Astrocyte (in vitro differentiated cells and primary cell): Measurements from ENCODE around the gene TFEC. TPM values are rescaled to one million over a fixed set of nuclear protein-coding genes. Genes with fewer than 3 reads are reported as not detected.
A peak's percentile ranks its signal among the peaks of the same experiment; 100 is the strongest.

Experiments
- DNase-seq: peaks from one replicate; pipeline ENCODE4 v3.0.0-alpha.2; 2010; ENCODE audit warnings: low read depth
- FAIRE-seq: peaks from 2 replicates; lab custom pipeline; 2011; peaks lifted over from hg19 to GRCh38; lab: Jason Lieb, UNC
- H2AFZ ChIP-seq: 2 replicates; pipeline ENCODE4 v1.6.0; 2012; ENCODE audit warnings: low read depth, low read length, inconsistent platforms
- H3K27ac ChIP-seq: 2 replicates; pipeline ENCODE4 v1.5.1; 2011; ENCODE audit warnings: low read depth, low read length, inconsistent platforms
- H3K27me3 ChIP-seq: 2 replicates; pipeline ENCODE4 v1.6.0; 2011; ENCODE audit warnings: low read length, inconsistent platforms; ENCODE audit not compliant: insufficient read depth
- H3K36me3 ChIP-seq: 2 replicates; pipeline ENCODE4 v1.5.1; 2011; ENCODE audit warnings: low read length, inconsistent platforms; ENCODE audit not compliant: insufficient read depth
- H3K4me1 ChIP-seq: 2 replicates; pipeline ENCODE4 v1.5.1; 2011; ENCODE audit warnings: low read length, inconsistent platforms; ENCODE audit not compliant: insufficient read depth
- H3K4me2 ChIP-seq: 2 replicates; pipeline ENCODE4 v1.6.0; 2012; ENCODE audit warnings: low read length, inconsistent platforms
- H3K4me3 ChIP-seq: 2 replicates; pipeline ENCODE4 v1.5.1; 2011; ENCODE audit warnings: low read depth, mild to moderate bottlenecking, low read length, inconsistent platforms; ENCODE audit not compliant: insufficient read depth
- H3K79me2 ChIP-seq: 2 replicates; pipeline ENCODE4 v1.6.0; 2012; ENCODE audit warnings: mild to moderate bottlenecking, low read length, inconsistent platforms; ENCODE audit not compliant: insufficient read depth
- H3K9ac ChIP-seq: 2 replicates; pipeline ENCODE4 v1.6.0; 2012; ENCODE audit warnings: mild to moderate bottlenecking, low read length, inconsistent platforms
- H3K9me3 ChIP-seq: 2 replicates; pipeline ENCODE4 v1.5.1; 2012; ENCODE audit warnings: low read depth, mild to moderate bottlenecking, low read length, inconsistent platforms; ENCODE audit not compliant: insufficient read depth
- H4K20me1 ChIP-seq: 2 replicates; pipeline ENCODE4 v1.6.0; 2012; ENCODE audit warnings: low read length, inconsistent platforms; ENCODE audit not compliant: insufficient read depth
- H3K27ac Mint-ChIP-seq: one replicate; pipeline ENCODE4 v1.8.0; 2021; ENCODE audit warnings: mild to moderate bottlenecking, mixed read lengths; ENCODE audit not compliant: unreplicated experiment
- H3K27me3 Mint-ChIP-seq: one replicate; pipeline ENCODE4 v1.8.0; 2021; ENCODE audit warnings: low read depth, mixed read lengths; ENCODE audit not compliant: unreplicated experiment
- H3K36me3 Mint-ChIP-seq: one replicate; pipeline ENCODE4 v1.8.0; 2021; ENCODE audit warnings: low read depth, mixed read lengths; ENCODE audit not compliant: unreplicated experiment
- H3K4me1 Mint-ChIP-seq: one replicate; pipeline ENCODE4 v1.8.0; 2021; ENCODE audit warnings: low read depth, mixed read lengths; ENCODE audit not compliant: unreplicated experiment
- H3K4me3 Mint-ChIP-seq: one replicate; pipeline ENCODE4 v1.8.0; 2021; ENCODE audit warnings: mild to moderate bottlenecking, moderate library complexity, mixed read lengths; ENCODE audit not compliant: unreplicated experiment
- H3K9me3 Mint-ChIP-seq: one replicate; pipeline ENCODE4 v1.8.0; 2021; ENCODE audit warnings: mild to moderate bottlenecking, mixed read lengths; ENCODE audit not compliant: unreplicated experiment
- EZH2 ChIP-seq: IDR thresholded peaks from 2 replicates; pipeline ENCODE4 v1.6.1; 2012; ENCODE audit warnings: mild to moderate bottlenecking, low read length, inconsistent platforms; ENCODE audit not compliant: insufficient read depth
- total RNA-seq: library from RNA; stranded (reverse); gene quantifications from 2 replicates; pipeline ENCODE4 v1.2.1, GENCODE V29; 2021
- TF ChIP-seq, protein P1 (sequence below): IDR thresholded peaks from 2 replicates; pipeline ENCODE4 v1.5.1; 2011; ENCODE audit warnings: low read depth, mild to moderate bottlenecking, inconsistent platforms, low read length, moderate library complexity; ENCODE audit not compliant: insufficient read depth

Gene TFEC
- total RNA-seq, 1 donor from 2014 or later, result 1.8 TPM

DNA sequence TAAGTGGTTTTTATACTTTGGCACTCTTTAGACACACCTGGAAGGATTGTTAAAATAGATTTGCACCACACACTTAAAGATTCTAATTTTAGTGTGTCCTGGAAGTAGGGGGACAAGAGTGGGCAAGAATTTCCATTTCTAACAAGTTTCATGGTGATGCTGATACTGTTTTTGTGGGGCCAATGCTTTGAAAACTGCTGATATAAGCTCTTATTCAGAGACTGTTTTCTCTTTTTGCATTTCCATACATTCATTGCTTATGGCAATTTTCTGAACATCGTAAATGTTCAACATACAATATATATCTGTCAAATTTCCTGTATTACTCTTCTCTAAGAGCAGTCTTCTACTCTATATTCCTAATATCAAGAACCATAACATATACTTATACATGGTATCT lies 79.0 kb downstream of the TFEC start:
- Histone ChIP-seq H3K4me1 (no peaks in the 10 kb centered on the region), H3K4me2 (no peak overlapping the region), H3K79me2 (no peaks in the 10 kb centered on the region), H2AFZ (no peak overlapping the region), H3K27me3 (no peaks in the 10 kb centered on the region), H3K27ac (no peak overlapping the region), H3K36me3 (no peaks in the 10 kb centered on the region), H3K4me3 (no peak overlapping the region), H3K9me3 (no peaks in the 10 kb centered on the region), H4K20me1 (no peaks in the 10 kb centered on the region), H3K9ac (no peak overlapping the region)
- Mint-ChIP-seq H3K4me3 (no peak overlapping the region), H3K27me3 (no peaks in the 10 kb centered on the region), H3K4me1 (no peaks in the 10 kb centered on the region), H3K27ac (no peak overlapping the region), H3K9me3 (no peaks in the 10 kb centered on the region), H3K36me3 (no peaks in the 10 kb centered on the region)
- FAIRE-seq (no peak), DNase-seq (no peak)
- no peak for TF ChIP-seq EZH2
- TF ChIP-seq, protein P1, sequence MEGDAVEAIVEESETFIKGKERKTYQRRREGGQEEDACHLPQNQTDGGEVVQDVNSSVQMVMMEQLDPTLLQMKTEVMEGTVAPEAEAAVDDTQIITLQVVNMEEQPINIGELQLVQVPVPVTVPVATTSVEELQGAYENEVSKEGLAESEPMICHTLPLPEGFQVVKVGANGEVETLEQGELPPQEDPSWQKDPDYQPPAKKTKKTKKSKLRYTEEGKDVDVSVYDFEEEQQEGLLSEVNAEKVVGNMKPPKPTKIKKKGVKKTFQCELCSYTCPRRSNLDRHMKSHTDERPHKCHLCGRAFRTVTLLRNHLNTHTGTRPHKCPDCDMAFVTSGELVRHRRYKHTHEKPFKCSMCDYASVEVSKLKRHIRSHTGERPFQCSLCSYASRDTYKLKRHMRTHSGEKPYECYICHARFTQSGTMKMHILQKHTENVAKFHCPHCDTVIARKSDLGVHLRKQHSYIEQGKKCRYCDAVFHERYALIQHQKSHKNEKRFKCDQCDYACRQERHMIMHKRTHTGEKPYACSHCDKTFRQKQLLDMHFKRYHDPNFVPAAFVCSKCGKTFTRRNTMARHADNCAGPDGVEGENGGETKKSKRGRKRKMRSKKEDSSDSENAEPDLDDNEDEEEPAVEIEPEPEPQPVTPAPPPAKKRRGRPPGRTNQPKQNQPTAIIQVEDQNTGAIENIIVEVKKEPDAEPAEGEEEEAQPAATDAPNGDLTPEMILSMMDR, result no peak

- TF ChIP-seq, protein P1, result no peak
- no peak for TF ChIP-seq EZH2
- H3K27ac ChIP-seq, result no peak overlapping the region
Measured at GRCh38 chr7:115941703-115942268, 88.8 kb downstream of the TFEC start.

DNA sequence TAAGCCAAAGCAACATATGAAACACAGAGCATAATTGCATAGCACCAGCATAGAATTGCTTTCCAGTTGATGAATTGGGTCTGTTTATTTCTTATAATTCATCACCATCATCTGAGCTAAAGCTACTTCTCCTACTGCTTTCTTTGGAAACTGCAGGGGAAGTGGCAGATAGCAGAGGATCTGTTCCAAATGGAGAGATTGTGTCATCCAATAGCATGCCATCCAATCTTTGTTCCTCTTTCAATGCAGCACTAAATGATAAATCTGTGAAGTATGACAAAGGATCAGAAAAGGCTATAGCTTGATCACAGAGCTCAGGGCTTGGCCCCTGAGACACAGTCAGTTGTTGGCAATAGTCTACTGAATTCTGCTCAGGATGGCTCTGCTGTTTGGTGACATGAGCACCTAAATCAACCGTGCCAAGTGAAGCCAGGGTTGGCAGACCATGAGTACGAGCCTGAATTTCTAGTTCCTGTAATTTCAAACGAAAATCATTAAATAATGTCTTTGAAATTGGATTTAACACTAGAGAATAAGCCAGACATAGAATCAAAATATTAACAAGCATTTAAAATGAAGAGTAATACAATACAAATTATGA lies 90.0 kb downstream of the TFEC start:
- H3K4me1 Mint-ChIP-seq, result peaks cover 6% of the 10 kb centered on the region
- Histone ChIP-seq H3K9me3 (no peaks in the 10 kb centered on the region), H2AFZ (no peak overlapping the region), H3K79me2 (no peaks in the 10 kb centered on the region), H3K9ac (no peak overlapping the region), H3K4me1 (no peaks in the 10 kb centered on the region), H3K36me3 (no peaks in the 10 kb centered on the region), H3K4me2 (no peak overlapping the region), H3K4me3 (no peak overlapping the region), H3K27ac (no peak overlapping the region), H4K20me1 (no peaks in the 10 kb centered on the region), H3K27me3 (no peaks in the 10 kb centered on the region)
- FAIRE-seq, result no peak
- H3K27me3 Mint-ChIP-seq, result no peaks in the 10 kb centered on the region
- TF ChIP-seq EZH2, result no peak
- H3K36me3 Mint-ChIP-seq, result no peaks in the 10 kb centered on the region
- no peaks in the 10 kb centered on the region for H3K9me3 Mint-ChIP-seq
- no peak overlapping the region for H3K4me3 Mint-ChIP-seq
- DNase-seq, result no peak
- H3K27ac Mint-ChIP-seq, result no peak overlapping the region

More at GRCh38 chr7:115941703-115942268, 88.8 kb downstream of the TFEC start:
- Histone ChIP-seq H3K79me2 (no peaks in the 10 kb centered on the region), H3K9ac (no peak overlapping the region), H3K4me3 (no peak overlapping the region), H3K27me3 (no peaks in the 10 kb centered on the region), H3K4me2 (no peak overlapping the region), H2AFZ (no peak overlapping the region), H3K4me1 (no peaks in the 10 kb centered on the region), H3K9me3 (no peaks in the 10 kb centered on the region), H3K36me3 (no peaks in the 10 kb centered on the region), H4K20me1 (no peaks in the 10 kb centered on the region)
- Mint-ChIP-seq H3K4me3 (no peak overlapping the region), H3K27me3 (no peaks in the 10 kb centered on the region), H3K9me3 (no peaks in the 10 kb centered on the region), H3K27ac (no peak overlapping the region), H3K4me1 (peaks cover 6% of the 10 kb centered on the region), H3K36me3 (no peaks in the 10 kb centered on the region)
- DNase-seq (peak; percentile 44), FAIRE-seq (no peak)
